Endothelial cell of umbilical vein (primary cell): ENCODE measurements around the gene TLE1. TPM values are rescaled to one million over a fixed set of nuclear protein-coding genes. Genes with fewer than 3 reads are reported as not detected.

Experiments
- BruUV-seq: library from RNA; stranded (reverse); fragments of 400-500 nt; replicated peaks from 2 replicates; lab custom pipeline; 2021; lab: Mats Ljungman, UMichigan
- CTCF ChIA-PET: fragments of 300-600, 350-600 bp; sonication (Branson Sonifier 250); formaldehyde crosslinking; loops from one replicate; lab custom pipeline; 2021; ENCODE audit warnings: antibody characterized with exemption, inconsistent platforms; lab: Charles Lee
- POLR2A ChIA-PET: fragments of 300-600, 350-600 bp; sonication (Branson Sonifier 250); formaldehyde crosslinking; loops from one replicate; lab custom pipeline; 2021; ENCODE audit warnings: antibody characterized with exemption, inconsistent platforms; lab: Charles Lee
- DNase-seq: peaks from one replicate; pipeline ENCODE4 v3.0.0-alpha.2; 2011; ENCODE audit warnings: low read depth, low spot score
- FAIRE-seq: peaks from 2 replicates; lab custom pipeline; 2011; peaks lifted over from hg19 to GRCh38; lab: Jason Lieb, UNC
- H2AFZ ChIP-seq: 2 replicates; pipeline ENCODE4 v1.6.0; 2012; ENCODE audit warnings: low read depth, low read length, control low read depth, inconsistent platforms
- H3K27ac ChIP-seq: 2 replicates; pipeline ENCODE4 v1.5.1; 2011; ENCODE audit warnings: low read depth, mild to moderate bottlenecking, control low read depth, low read length, moderate library complexity; ENCODE audit not compliant: insufficient read depth
- H3K27me3 ChIP-seq, 2 experiments: 2 replicates each; pipeline versions ENCODE4 v1.6.0 to v1.6.1; 2011; ENCODE audit warnings: low read length in 2 of 2, mixed read lengths in 1 of 2; ENCODE audit not compliant: control insufficient read depth in 2 of 2, insufficient read depth in 2 of 2
- H3K36me3 ChIP-seq, 2 experiments: 2 replicates in 1 of 2; 3 replicates in 1 of 2; pipeline ENCODE4 v1.5.1; 2011; ENCODE audit warnings: low read length in 2 of 2, mild to moderate bottlenecking in 1 of 2, moderate library complexity in 1 of 2; ENCODE audit not compliant: control insufficient read depth in 2 of 2, insufficient read depth in 2 of 2; ENCODE audit errors: extremely low read depth in 1 of 2
- H3K4me1 ChIP-seq: 3 replicates; pipeline ENCODE4 v1.5.1; 2011; ENCODE audit warnings: mild to moderate bottlenecking, low read length; ENCODE audit not compliant: control insufficient read depth, insufficient read depth; ENCODE audit errors: extremely low read depth
- H3K4me2 ChIP-seq: 2 replicates; pipeline ENCODE4 v1.6.1; 2011; ENCODE audit warnings: low read length, control low read depth, mixed read lengths; ENCODE audit not compliant: insufficient read depth
- H3K4me3 ChIP-seq, 3 experiments: fragments of 200-600 bp in 1 of 3; sonication (generic), shearing (Covaris generic) in 1 of 3; replicated peaks in 1 of 3; 2 replicates each; pipeline ENCODE4 v1.5.1; 2011 to 2016; ENCODE audit warnings: control low read depth in 3 of 3, low read length in 3 of 3, mild to moderate bottlenecking in 2 of 3, inconsistent platforms in 1 of 3, low read depth in 1 of 3, moderate library complexity in 1 of 3; ENCODE audit not compliant: insufficient read depth in 1 of 3
- H3K79me2 ChIP-seq: 2 replicates; pipeline ENCODE4 v1.6.0; 2012; ENCODE audit warnings: low read length, inconsistent platforms; ENCODE audit not compliant: control insufficient read depth, insufficient read depth
- H3K9ac ChIP-seq: replicated peaks from 2 replicates; pipeline ENCODE3; 2011; ENCODE audit warnings: low read length, control low read depth; ENCODE audit not compliant: insufficient read depth; ENCODE audit errors: extremely low read depth
- H3K9me1 ChIP-seq: replicated peaks from 3 replicates; pipeline ENCODE4 v1.6.0; 2011; ENCODE audit warnings: mild to moderate bottlenecking, low read length; ENCODE audit not compliant: control insufficient read depth, insufficient read depth; ENCODE audit errors: extremely low read depth
- H3K9me3 ChIP-seq: replicated peaks from 2 replicates; pipeline ENCODE4 v1.5.1; 2012; ENCODE audit warnings: low read length, inconsistent platforms; ENCODE audit not compliant: control insufficient read depth, insufficient read depth
- H4K20me1 ChIP-seq: replicated peaks from 2 replicates; pipeline ENCODE3; 2011; ENCODE audit warnings: mild to moderate bottlenecking, low read length; ENCODE audit not compliant: control insufficient read depth, insufficient read depth; ENCODE audit errors: extremely low read depth
- CTCF ChIP-seq, 2 donors: IDR thresholded peaks; 1 replicate in 1 of 2; 2 replicates in 1 of 2; pipeline ENCODE4 v1.5.1; 2011; ENCODE audit warnings: low read length in 2 of 2, mild to moderate bottlenecking in 2 of 2, moderate library complexity in 2 of 2, control low read depth in 1 of 2, inconsistent platforms in 1 of 2, low read depth in 1 of 2; ENCODE audit not compliant: insufficient read depth in 1 of 2; ENCODE audit errors: extremely low read depth in 1 of 2
- EZH2 ChIP-seq: IDR thresholded peaks from 2 replicates; pipeline ENCODE4 v1.6.1; 2012; ENCODE audit warnings: borderline replicate concordance, low read depth, mild to moderate bottlenecking, moderate library complexity, low read length, inconsistent platforms; ENCODE audit not compliant: severe bottlenecking
- FOS ChIP-seq: IDR thresholded peaks from 2 replicates; pipeline ENCODE4 v1.6.1; 2011; ENCODE audit warnings: mild to moderate bottlenecking, low read length, moderate library complexity, borderline replicate concordance; ENCODE audit not compliant: insufficient read depth
- GATA2 ChIP-seq: IDR thresholded peaks from 2 replicates; pipeline ENCODE4 v1.7.0; 2011; ENCODE audit warnings: low read depth, mild to moderate bottlenecking, moderate library complexity, mixed read lengths, low read length; ENCODE audit not compliant: insufficient read length, insufficient read depth
- JUN ChIP-seq: IDR thresholded peaks from 2 replicates; pipeline ENCODE4 v1.6.1; 2011; ENCODE audit warnings: borderline replicate concordance, low read depth; ENCODE audit not compliant: insufficient read length, insufficient read depth
- MAX ChIP-seq: IDR thresholded peaks from 2 replicates; pipeline ENCODE4 v1.6.1; 2011; ENCODE audit not compliant: insufficient read depth, insufficient read length
- MYC ChIP-seq: IDR thresholded peaks from one replicate; pipeline ENCODE4 v1.6.1; 2011; ENCODE audit warnings: mild to moderate bottlenecking, low read depth, low read length
- POLR2A ChIP-seq: IDR thresholded peaks from 2 replicates; pipeline ENCODE4 v1.6.1; 2012; ENCODE audit warnings: low read depth, mild to moderate bottlenecking, control low read depth, low read length
- POLR2AphosphoS5 ChIP-seq: IDR thresholded peaks from 2 replicates; pipeline ENCODE4 v1.6.1; 2012; ENCODE audit warnings: low read depth, mild to moderate bottlenecking, control low read depth, low read length, moderate library complexity; ENCODE audit not compliant: insufficient read depth
- dilution Hi-C: fragments of 300-500 bp; cut with MboI; formaldehyde crosslinking; loops from one replicate; pipeline ENCODE4 v1.15.0; 2019; ENCODE audit warnings: low sequenced_read_pairs; ENCODE audit not compliant: extremely low pct_ligation_motif_present
- intact Hi-C: fragments of 100-400 bp; cut with micrococcal nuclease; formaldehyde crosslinking; loops from one replicate; pipeline ENCODE4 v1.10.0; 2022
- polyA plus RNA-seq, 4 experiments: library from polyadenylated mRNA; depleted of rRNA in 3 of 4; stranded (reverse) in 3 of 4; unstranded in 1 of 4; fragments of >200 nt; gene quantifications; 2 replicates each; pipeline versions ENCODE4 v1.2.1 to v1.2.3, GENCODE V29; 2011 to 2012; ENCODE audit warnings: missing spikeins in 1 of 4
- total RNA-seq: library from RNA; stranded (reverse); gene quantifications from 2 replicates; pipeline ENCODE4 v1.2.3, GENCODE V29; 2021

TLE1 gene
- total and polyA plus RNA-seq, 2 donors (not counting 3 experiments of a cell fraction or from before 2014, with no cell fraction given) = 55.0 to 58.2 TPM

- no peak overlapping the region for H2AFZ ChIP-seq
- POLR2A ChIA-PET = no interaction called here
- no peaks in the 10 kb centered on the region for H3K9me1 ChIP-seq
- H3K79me2 ChIP-seq = no peaks in the 10 kb centered on the region
- FAIRE-seq (no peak), DNase-seq (no peak)
- no TSS peak for BruUV-seq
- no peaks in the 10 kb centered on the region for H3K9me3 ChIP-seq
- H4K20me1 ChIP-seq = no peaks in the 10 kb centered on the region
- no peak overlapping the region for H3K27ac ChIP-seq
- peaks cover 7% of the 10 kb centered on the region for H3K4me1 ChIP-seq
- no peak overlapping the region for H3K9ac ChIP-seq
- no peak overlapping the region for H3K4me2 ChIP-seq
- intact Hi-C loops = no loop called here
- no peaks in the 10 kb centered on the region for H3K36me3 ChIP-seq
- no peaks in the 10 kb centered on the region for H3K27me3 ChIP-seq
- no peak for TF ChIP-seq POLR2AphosphoS5
- no peak for TF ChIP-seq EZH2
- TF ChIP-seq MAX = no peak
- no peak for TF ChIP-seq FOS
- TF ChIP-seq JUN = no peak
- no peak for TF ChIP-seq CTCF (IDR thresholded peaks at IDR 0.05; ENCODE audit: extremely low read depth in 1 of 2, insufficient read depth in 1 of 2, low read depth in 1 of 2, low read length in 2 of 2)
- TF ChIP-seq GATA2 = no peak
- TF ChIP-seq POLR2A = no peak
- TF ChIP-seq MYC = no peak
- H3K4me3 ChIP-seq = no peak overlapping the region
- dilution Hi-C loops = no loop called here
- CTCF ChIA-PET = interaction anchor here (0.6 to 1.6 kb wide), 3 partner anchors 12 to 46 kb away, joined by 3 to 5 read pairs (median 4); no protein-coding TSS in a partner anchor
These were observed 139.2 kb downstream of the TLE1 start for GRCh38 chr9:81550207-81550583.
